ENCODE measurements around the gene PLA2G12B.

DNA sequence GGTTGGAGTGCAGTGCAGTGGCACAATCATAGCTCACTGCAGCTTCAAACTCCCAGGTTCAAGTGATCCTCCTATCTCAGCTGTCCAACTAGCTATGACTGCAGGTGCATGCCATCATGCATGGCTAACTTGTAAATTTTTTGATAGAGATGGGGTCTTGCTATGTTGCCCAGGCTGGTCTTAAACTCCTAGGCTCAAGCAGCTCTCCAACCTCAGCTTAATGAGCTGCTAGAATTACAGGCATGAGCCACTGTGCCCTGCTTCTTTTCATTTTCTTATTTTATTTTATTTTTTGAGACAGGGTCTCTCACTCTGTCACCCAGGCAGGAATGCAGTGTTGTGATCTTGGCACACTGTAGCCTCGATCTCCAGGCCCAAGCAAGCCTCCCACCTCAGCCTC, 7.6 kb downstream of the PLA2G12B start:
- TF ChIP-seq, protein P1, sequence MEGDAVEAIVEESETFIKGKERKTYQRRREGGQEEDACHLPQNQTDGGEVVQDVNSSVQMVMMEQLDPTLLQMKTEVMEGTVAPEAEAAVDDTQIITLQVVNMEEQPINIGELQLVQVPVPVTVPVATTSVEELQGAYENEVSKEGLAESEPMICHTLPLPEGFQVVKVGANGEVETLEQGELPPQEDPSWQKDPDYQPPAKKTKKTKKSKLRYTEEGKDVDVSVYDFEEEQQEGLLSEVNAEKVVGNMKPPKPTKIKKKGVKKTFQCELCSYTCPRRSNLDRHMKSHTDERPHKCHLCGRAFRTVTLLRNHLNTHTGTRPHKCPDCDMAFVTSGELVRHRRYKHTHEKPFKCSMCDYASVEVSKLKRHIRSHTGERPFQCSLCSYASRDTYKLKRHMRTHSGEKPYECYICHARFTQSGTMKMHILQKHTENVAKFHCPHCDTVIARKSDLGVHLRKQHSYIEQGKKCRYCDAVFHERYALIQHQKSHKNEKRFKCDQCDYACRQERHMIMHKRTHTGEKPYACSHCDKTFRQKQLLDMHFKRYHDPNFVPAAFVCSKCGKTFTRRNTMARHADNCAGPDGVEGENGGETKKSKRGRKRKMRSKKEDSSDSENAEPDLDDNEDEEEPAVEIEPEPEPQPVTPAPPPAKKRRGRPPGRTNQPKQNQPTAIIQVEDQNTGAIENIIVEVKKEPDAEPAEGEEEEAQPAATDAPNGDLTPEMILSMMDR (IDR thresholded peaks at IDR 0.05): no peak
- TF ChIP-seq POLR2A (IDR thresholded peaks at IDR 0.05): no peak
